Measurements from ENCODE around the gene MAN1A2. TPM values are rescaled to one million over a fixed set of nuclear protein-coding genes. Genes with fewer than 3 reads are reported as not detected.

MAN1A2 gene
- total RNA-seq, 1 experiment from 2014 or later: 33.4 TPM

DNA sequence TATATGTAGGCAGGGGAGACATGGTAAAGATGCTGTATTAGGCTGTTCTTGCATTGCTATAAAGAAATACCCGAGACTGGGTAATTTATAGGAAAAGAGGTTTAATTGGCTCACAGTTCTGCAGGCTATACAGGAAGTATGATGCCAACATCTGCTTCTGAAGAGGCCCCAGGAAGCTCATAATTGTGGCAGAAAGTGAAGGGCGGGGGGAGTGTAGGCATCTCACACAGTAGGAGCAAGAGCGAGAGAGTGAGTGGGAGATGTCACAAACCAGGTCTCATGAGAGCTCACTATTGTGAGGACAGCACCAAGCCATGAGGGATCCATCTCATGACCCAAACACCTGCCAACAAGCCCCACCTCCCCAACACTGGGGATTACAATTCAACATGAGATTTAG lies 21.1 kb downstream of the MAN1A2 start:
- Mint-ChIP-seq H3K9me3 (ENCODE audit: unreplicated experiment) (peaks cover 10% of the 10 kb centered on the region), H3K4me3 (ENCODE audit: unreplicated experiment) (no peak overlapping the region), H3K27me3 (ENCODE audit: insufficient read depth, unreplicated experiment) (no peaks in the 10 kb centered on the region), H3K27ac (ENCODE audit: low read depth, unreplicated experiment) (no peak overlapping the region), H3K36me3 (ENCODE audit: insufficient read depth, unreplicated experiment) (no peaks in the 10 kb centered on the region), H3K4me1 (ENCODE audit: insufficient read depth, unreplicated experiment) (no peaks in the 10 kb centered on the region)
- TF ChIP-seq, protein P1, sequence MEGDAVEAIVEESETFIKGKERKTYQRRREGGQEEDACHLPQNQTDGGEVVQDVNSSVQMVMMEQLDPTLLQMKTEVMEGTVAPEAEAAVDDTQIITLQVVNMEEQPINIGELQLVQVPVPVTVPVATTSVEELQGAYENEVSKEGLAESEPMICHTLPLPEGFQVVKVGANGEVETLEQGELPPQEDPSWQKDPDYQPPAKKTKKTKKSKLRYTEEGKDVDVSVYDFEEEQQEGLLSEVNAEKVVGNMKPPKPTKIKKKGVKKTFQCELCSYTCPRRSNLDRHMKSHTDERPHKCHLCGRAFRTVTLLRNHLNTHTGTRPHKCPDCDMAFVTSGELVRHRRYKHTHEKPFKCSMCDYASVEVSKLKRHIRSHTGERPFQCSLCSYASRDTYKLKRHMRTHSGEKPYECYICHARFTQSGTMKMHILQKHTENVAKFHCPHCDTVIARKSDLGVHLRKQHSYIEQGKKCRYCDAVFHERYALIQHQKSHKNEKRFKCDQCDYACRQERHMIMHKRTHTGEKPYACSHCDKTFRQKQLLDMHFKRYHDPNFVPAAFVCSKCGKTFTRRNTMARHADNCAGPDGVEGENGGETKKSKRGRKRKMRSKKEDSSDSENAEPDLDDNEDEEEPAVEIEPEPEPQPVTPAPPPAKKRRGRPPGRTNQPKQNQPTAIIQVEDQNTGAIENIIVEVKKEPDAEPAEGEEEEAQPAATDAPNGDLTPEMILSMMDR (IDR thresholded peaks at IDR 0.05; ENCODE audit: unreplicated experiment): no peak
- intact Hi-C loops (cut with micrococcal nuclease): no loop called here
- DNase-seq (ENCODE audit: unreplicated experiment): no peak
- CTCF ChIA-PET: interaction anchor here (1.1 kb wide), 1 partner anchor 320 kb away, joined by 4 read pairs; no protein-coding TSS in a partner anchor
- POLR2A ChIA-PET: interaction anchor here (1.1 kb wide), 1 partner anchor 14 kb away, joined by 5 read pairs; no protein-coding TSS in a partner anchor
- no TSS peak for BruUV-seq (replicated peaks)

DNA sequence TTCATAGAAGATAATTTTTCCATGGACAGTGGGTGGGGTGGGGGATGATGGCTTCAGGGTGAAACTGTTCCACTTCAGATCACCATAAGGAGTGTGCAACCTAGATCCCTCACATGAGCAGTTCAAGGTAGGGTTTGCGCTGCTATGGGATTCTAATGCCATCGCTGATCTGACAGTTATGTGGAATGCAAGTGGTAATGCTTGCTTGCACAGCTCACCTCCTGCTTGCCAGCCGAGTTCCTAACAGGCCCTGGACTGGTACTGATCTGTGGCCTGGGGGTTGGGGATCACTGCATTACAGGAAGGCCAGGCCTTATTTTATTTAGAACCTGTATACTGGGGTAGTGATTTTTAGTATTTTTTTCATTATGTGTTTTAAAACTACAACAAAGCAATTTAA lies 22.0 kb downstream of the MAN1A2 start:
- Mint-ChIP-seq H3K27me3 (ENCODE audit: insufficient read depth, unreplicated experiment) (no peaks in the 10 kb centered on the region), H3K4me1 (ENCODE audit: insufficient read depth, unreplicated experiment) (no peaks in the 10 kb centered on the region), H3K4me3 (ENCODE audit: unreplicated experiment) (no peak overlapping the region), H3K9me3 (ENCODE audit: unreplicated experiment) (peaks cover 4% of the 10 kb centered on the region), H3K27ac (ENCODE audit: low read depth, unreplicated experiment) (no peak overlapping the region), H3K36me3 (ENCODE audit: insufficient read depth, unreplicated experiment) (no peaks in the 10 kb centered on the region)
- no TSS peak for BruUV-seq (replicated peaks)
- ChIA-PET POLR2A (interaction anchor here (0.7 to 1.1 kb wide), 2 partner anchors 14 to 92 kb away, joined by 3 to 5 read pairs; no protein-coding TSS in a partner anchor), CTCF (interaction anchor here (1.1 kb wide), 1 partner anchor 321 kb away, joined by 4 read pairs; no protein-coding TSS in a partner anchor)
- TF ChIP-seq, protein P1 (IDR thresholded peaks at IDR 0.05; ENCODE audit: unreplicated experiment): no peak
- DNase-seq (ENCODE audit: unreplicated experiment): no peak
- intact Hi-C loops (cut with micrococcal nuclease): no loop called here

DNA sequence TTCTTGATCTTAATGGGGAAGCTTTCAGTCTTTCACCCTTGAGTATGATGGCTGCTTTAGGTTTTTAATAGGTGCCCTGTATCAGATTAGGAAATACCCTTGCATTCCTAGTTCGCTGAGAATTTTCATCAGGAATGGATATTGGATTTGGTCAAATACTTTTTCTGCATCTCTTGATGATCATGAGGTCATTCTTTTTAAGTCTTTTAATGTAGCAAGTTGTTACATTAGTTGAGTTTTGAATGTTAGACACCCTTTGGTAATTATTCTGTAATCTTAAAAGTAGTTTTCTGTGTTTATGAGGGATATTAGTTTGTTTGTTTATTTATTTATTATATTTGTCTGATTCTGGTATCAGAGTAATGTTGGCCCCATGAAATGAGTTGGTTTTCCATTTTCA lies 22.5 kb downstream of the MAN1A2 start:
- ChIA-PET POLR2A (no interaction called here), CTCF (no interaction called here)
- DNase-seq (ENCODE audit: unreplicated experiment): no peak
- no TSS peak for BruUV-seq (replicated peaks)
- TF ChIP-seq, protein P1 (IDR thresholded peaks at IDR 0.05; ENCODE audit: unreplicated experiment): no peak
- H3K27me3 Mint-ChIP-seq (ENCODE audit: insufficient read depth, unreplicated experiment): no peaks in the 10 kb centered on the region
- H3K36me3 Mint-ChIP-seq (ENCODE audit: insufficient read depth, unreplicated experiment): no peaks in the 10 kb centered on the region
- peaks cover 6% of the 10 kb centered on the region for H3K9me3 Mint-ChIP-seq (ENCODE audit: unreplicated experiment)
- intact Hi-C loops (cut with micrococcal nuclease): no loop called here
- no peaks in the 10 kb centered on the region for H3K4me1 Mint-ChIP-seq (ENCODE audit: insufficient read depth, unreplicated experiment)
- no peak overlapping the region for H3K4me3 Mint-ChIP-seq (ENCODE audit: unreplicated experiment)
- H3K27ac Mint-ChIP-seq (ENCODE audit: low read depth, unreplicated experiment): no peak overlapping the region

DNA sequence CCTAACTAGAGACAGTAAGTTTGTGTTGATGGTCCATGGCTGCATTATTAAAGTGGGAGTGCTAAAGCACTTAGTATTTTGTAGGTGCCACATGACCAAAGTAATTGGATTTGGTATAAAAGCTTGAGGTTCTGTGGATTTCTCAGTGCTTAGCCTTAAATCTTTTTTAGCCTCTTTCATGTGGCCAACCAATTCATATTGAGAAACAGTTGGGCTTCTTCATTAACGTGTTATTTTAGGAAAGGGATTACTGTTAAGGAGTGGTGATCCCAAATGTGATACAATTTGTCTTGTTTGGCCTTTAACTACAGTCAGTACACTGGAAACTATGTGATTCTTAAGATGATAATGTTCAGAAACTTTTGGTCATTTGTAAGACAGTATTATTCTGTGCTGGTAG lies 25.5 kb downstream of the MAN1A2 start:
- no TSS peak for BruUV-seq (replicated peaks)
- H3K36me3 Mint-ChIP-seq (ENCODE audit: insufficient read depth, unreplicated experiment): no peaks in the 10 kb centered on the region
- H3K4me1 Mint-ChIP-seq (ENCODE audit: insufficient read depth, unreplicated experiment): no peaks in the 10 kb centered on the region
- DNase-seq (ENCODE audit: unreplicated experiment): no peak
- ChIA-PET CTCF (no interaction called here), POLR2A (no interaction called here)
- no peak overlapping the region for H3K4me3 Mint-ChIP-seq (ENCODE audit: unreplicated experiment)
- no peak overlapping the region for H3K27ac Mint-ChIP-seq (ENCODE audit: low read depth, unreplicated experiment)
- H3K9me3 Mint-ChIP-seq (ENCODE audit: unreplicated experiment): peaks cover 7% of the 10 kb centered on the region
- intact Hi-C loops (cut with micrococcal nuclease): no loop called here
- no peaks in the 10 kb centered on the region for H3K27me3 Mint-ChIP-seq (ENCODE audit: insufficient read depth, unreplicated experiment)
- TF ChIP-seq, protein P1 (IDR thresholded peaks at IDR 0.05; ENCODE audit: unreplicated experiment): no peak

Data from MCF 10A (cell line).